GM12878 (cell line): ENCODE measurements around the gene SORBS1. TPM values are rescaled to one million over a fixed set of nuclear protein-coding genes. Genes with fewer than 3 reads are reported as not detected.

Experiments used
- ATAC-seq: fragments of 200-7000 bp; cut with Tn5 transposase; 3 replicates; pipeline ENCODE4 v1.9.1; 2020; ENCODE audit warnings: mild to moderate bottlenecking, moderate library complexity
- BruUV-seq: library from RNA; stranded (reverse); fragments of 400-500 nt; replicated peaks from 2 replicates; lab custom pipeline; 2021; lab: Mats Ljungman, UMichigan
- CTCF ChIA-PET: fragments of 300-600 bp; sonication (Branson Sonifier 250); formaldehyde crosslinking; extraction: SDS; loops from one replicate; lab custom pipeline; 2021; ENCODE audit warnings: inconsistent platforms; lab: Yijun Ruan, JAX
- POLR2A ChIA-PET: fragments of 350-600 bp; formaldehyde crosslinking; extraction: SDS; loops from one replicate; lab custom pipeline; 2021; ENCODE audit warnings: inconsistent platforms; lab: Charles Lee
- RAD21 ChIA-PET: fragments of 300-600 bp; sonication (Branson Sonifier 250); formaldehyde crosslinking; loops from one replicate; lab custom pipeline; 2023; ENCODE audit warnings: antibody characterized with exemption; ENCODE audit not compliant: unreplicated experiment; lab: Charles Lee
- SMC1A ChIA-PET: fragments of 300-600 bp; sonication (Branson Sonifier 250); formaldehyde crosslinking; loops from one replicate; lab custom pipeline; 2023; ENCODE audit not compliant: unreplicated experiment, uncharacterized antibody; lab: Charles Lee
- DNase-seq: peaks from one replicate; pipeline ENCODE4 v3.0.0-alpha.2; 2011; ENCODE audit warnings: low read depth, low spot score
- FAIRE-seq: peaks from 3 replicates; lab custom pipeline; 2011; peaks lifted over from hg19 to GRCh38; lab: Jason Lieb, UNC
- H2AFZ ChIP-seq: 2 replicates; pipeline ENCODE4 v1.6.0; 2011; ENCODE audit warnings: low read depth, low read length, control low read depth; ENCODE audit not compliant: control insufficient read depth
- H3K27ac ChIP-seq: 2 replicates; pipeline ENCODE4 v1.5.1; 2011; ENCODE audit warnings: control low read depth; ENCODE audit not compliant: control insufficient read depth, insufficient read depth
- H3K27me3 ChIP-seq, 2 experiments: replicated peaks in 1 of 2; 2 replicates each; pipeline versions ENCODE4 v1.6.0 to v1.6.1; 2011; ENCODE audit warnings: low read length in 1 of 2; ENCODE audit not compliant: control insufficient read depth in 2 of 2, insufficient read depth in 2 of 2
- H3K36me3 ChIP-seq, 2 experiments: 2 replicates each; pipeline ENCODE4 v1.5.1; 2011; ENCODE audit warnings: low read length in 1 of 2; ENCODE audit not compliant: control insufficient read depth in 2 of 2, insufficient read depth in 2 of 2
- H3K4me1 ChIP-seq: 2 replicates; pipeline ENCODE4 v1.6.1; 2011; ENCODE audit warnings: mild to moderate bottlenecking, low read length, moderate library complexity, mixed read lengths; ENCODE audit not compliant: control insufficient read depth, insufficient read depth
- H3K4me2 ChIP-seq: 2 replicates; pipeline ENCODE4 v1.6.0; 2011; ENCODE audit warnings: control low read depth; ENCODE audit not compliant: control insufficient read depth, insufficient read depth
- H3K4me3 ChIP-seq: fragments of 200-600 bp; sonication (generic); 2 replicates; pipeline ENCODE4 v1.5.1; 2016
- H3K79me2 ChIP-seq: 2 replicates; pipeline ENCODE4 v1.6.0; 2011; ENCODE audit warnings: low read length; ENCODE audit not compliant: control insufficient read depth, insufficient read depth
- H3K9ac ChIP-seq: 2 replicates; pipeline ENCODE4 v1.8.0; 2011; ENCODE audit warnings: low read length, control low read depth, mixed read lengths; ENCODE audit not compliant: control insufficient read depth, insufficient read depth
- H3K9me3 ChIP-seq: replicated peaks from 3 replicates; pipeline ENCODE4 v1.5.1; 2011; ENCODE audit warnings: mild to moderate bottlenecking, low read length; ENCODE audit not compliant: control insufficient read depth, insufficient read depth
- H4K20me1 ChIP-seq: 2 replicates; pipeline ENCODE4 v1.6.0; 2011; ENCODE audit not compliant: control insufficient read depth, insufficient read depth
- DPF2 ChIP-seq: fragments of 450-650 bp; IDR thresholded peaks from 2 replicates; pipeline ENCODE4 v1.6.1; 2017; ENCODE audit warnings: mild to moderate bottlenecking
- E2F4 ChIP-seq: IDR thresholded peaks from 2 replicates; pipeline ENCODE4 v1.6.1; 2012; ENCODE audit warnings: low read depth, low read length, improper control_type of control experiment
- ELK1 ChIP-seq: IDR thresholded peaks from 2 replicates; pipeline ENCODE4 v1.6.1; 2012; ENCODE audit warnings: low read depth, low read length, improper control_type of control experiment
- LARP7 ChIP-seq: fragments of 450-650 bp; IDR thresholded peaks from 2 replicates; pipeline ENCODE4 v1.6.1; 2017; ENCODE audit warnings: mild to moderate bottlenecking
- MXI1 ChIP-seq: fragments of 150-350 bp; IDR thresholded peaks from 2 replicates; pipeline ENCODE4 v1.6.1; 2011; ENCODE audit warnings: low read depth, mild to moderate bottlenecking, inconsistent platforms, low read length, improper control_type of control experiment
- NKRF ChIP-seq: fragments of 450-650 bp; conservative IDR thresholded peaks from 2 replicates; pipeline ENCODE4 v1.6.1; 2017; ENCODE audit warnings: mild to moderate bottlenecking, moderate library complexity
- POLR2A ChIP-seq: IDR thresholded peaks from 2 replicates; pipeline ENCODE4 v1.6.1; 2011; ENCODE audit warnings: low read depth, mild to moderate bottlenecking, low read length
- TAF1 ChIP-seq: IDR thresholded peaks from 2 replicates; pipeline ENCODE4 v1.6.1; 2011; ENCODE audit warnings: mild to moderate bottlenecking, low read depth, low read length, borderline replicate concordance
- WGBS: methylation state at CpG from one replicate; pipeline ENCODE4 v1.1.6; 2016; ENCODE audit warnings: low lambda C conversion rate; ENCODE audit not compliant: insufficient replicate concordance, insufficient coverage; ENCODE audit errors: missing lambda C conversion rate; 5-methylcytosine and 5-hydroxymethylcytosine counted together
- in situ Hi-C: fragments of 300-500 bp; cut with MboI; formaldehyde crosslinking; loops from 9 replicates; pipeline ENCODE4 v1.14.3; 2018; ENCODE audit warnings: mixed read lengths
- intact Hi-C: fragments of 100-400 bp; cut with micrococcal nuclease; formaldehyde crosslinking; loops from one replicate; pipeline ENCODE4 v1.14.2; 2022; ENCODE audit not compliant: unreplicated experiment
- polyA plus RNA-seq, 11 experiments: library from polyadenylated mRNA; depleted of rRNA in 4 of 11; unstranded in 6 of 11; stranded (reverse) in 5 of 11; fragments of >200 nt; fragmentation: Nextera tagmentation in 4 of 11; fragmentation: Illumina TruSeq in 1 of 11; extraction: Ambion mirVana in 4 of 11; extraction: Trizol in 1 of 11; gene quantifications; 1 replicate in 1 of 11; 2 replicates in 10 of 11; pipeline versions ENCODE4 v1.2.1 to v1.2.3, GENCODE V29; 2011 to 2016; ENCODE audit warnings: inconsistent platforms in 2 of 11, missing spikeins in 2 of 11, low read depth in 1 of 11
- total RNA-seq, 4 experiments: library from RNA; depleted of rRNA in 3 of 4; stranded (reverse); fragments of >200 nt in 3 of 4; fragmentation: Illumina TruSeq in 1 of 4; extraction: Trizol in 1 of 4; gene quantifications; 2 replicates each; pipeline versions ENCODE4 v1.2.1 to v1.2.3, GENCODE V29; 2013 to 2021

Gene SORBS1
- total and polyA plus RNA-seq, 10 of the 15 experiments (the other 5 are each of a cell fraction or from before 2014, with no cell fraction given) = 0.13 to 0.75 (median 0.39) TPM

GRCh38 chr10:95262763-95263518 lies 298.2 kb downstream of the SORBS1 start (continued):
- no peak for TF ChIP-seq TAF1
- no peak for TF ChIP-seq LARP7
- no peak for TF ChIP-seq E2F4
- TF ChIP-seq POLR2A = no peak
- TF ChIP-seq DPF2 = no peak

- ChIA-PET POLR2A (no interaction called here), CTCF (interaction anchor here (0.8 to 5.7 kb wide), 2 partner anchors 16 to 102 kb away, joined by 3 to 24 read pairs; no protein-coding TSS in a partner anchor), RAD21 (no interaction called here), SMC1A (no interaction called here)
- Histone ChIP-seq H3K36me3 (peaks cover 43 to 59% of the 10 kb centered on the region in 2 experiments), H2AFZ (no peak overlapping the region), H3K27me3 (no peaks in the 10 kb centered on the region), H3K9ac (no peak overlapping the region), H3K4me1 (no peaks in the 10 kb centered on the region), H4K20me1 (no peaks in the 10 kb centered on the region), H3K4me3 (no peak overlapping the region), H3K79me2 (peaks cover 11% of the 10 kb centered on the region), H3K9me3 (no peaks in the 10 kb centered on the region; the same call in 1 of the 3 replicates), H3K27ac (no peak overlapping the region), H3K4me2 (no peak overlapping the region)
- DNase-seq (no peak), FAIRE-seq (no peak), ATAC-seq (no peak)
- in situ Hi-C loops = no loop called here
- no TSS peak for BruUV-seq
- 71% methylated on average over 2 of the region's 3 CpGs for WGBS
- TF ChIP-seq NKRF (no peak), MXI1 (no peak), ELK1 (no peak)
- intact Hi-C loops = no loop called here
Observed at GRCh38 chr10:95261926-95262325, 299.2 kb downstream of the SORBS1 start.

Other genes with a start within 250 kb of the SORBS1 start
- gene ALDH18A1, start 95.3 kb upstream of the SORBS1 start, total RNA-seq (2014; rRNA removed) = 95.0 and 97.1 TPM in 2 replicates
- 80.8 and 87.6 TPM in 2 replicates for gene ALDH18A1, start 95.3 kb upstream of the SORBS1 start, total RNA-seq (2014; rRNA removed; fragmentation: Illumina TruSeq; extraction: Trizol)
- 118 and 121 TPM in 2 replicates for gene ALDH18A1, start 95.3 kb upstream of the SORBS1 start, total RNA-seq (2021)
- 115 and 118 TPM in 2 replicates for gene ALDH18A1, start 95.3 kb upstream of the SORBS1 start, polyA plus RNA-seq (2011; rRNA removed)
- gene ALDH18A1, start 95.3 kb upstream of the SORBS1 start, polyA plus RNA-seq (2014; fragmentation: Illumina TruSeq; extraction: Trizol) = 104 and 119 TPM in 2 replicates
- 10 to 100 TPM; 24.3 to 32.8 TPM for gene ALDH18A1, start 95.3 kb upstream of the SORBS1 start, polyA plus RNA-seq (2014; fragmentation: Nextera tagmentation; extraction: Ambion mirVana)
- gene ALDH18A1, start 95.3 kb upstream of the SORBS1 start, polyA plus RNA-seq (2014; rRNA removed) = 71.6 and 80.0 TPM in 2 replicates
- gene ALDH18A1, start 95.3 kb upstream of the SORBS1 start, polyA plus RNA-seq (2016; fragmentation: Nextera tagmentation; extraction: Ambion mirVana) = 100 to 1,000 TPM; 107 to 108 TPM
- 31.4 and 36.1 TPM in 2 replicates for gene TCTN3, start 132.6 kb upstream of the SORBS1 start, total RNA-seq (2014; rRNA removed)
- gene TCTN3, start 132.6 kb upstream of the SORBS1 start, total RNA-seq (2014; rRNA removed; fragmentation: Illumina TruSeq; extraction: Trizol) = 21.7 and 23.9 TPM in 2 replicates
- gene TCTN3, start 132.6 kb upstream of the SORBS1 start, total RNA-seq (2021) = 27.0 and 27.1 TPM in 2 replicates
- 36.2 and 45.0 TPM in 2 replicates for gene TCTN3, start 132.6 kb upstream of the SORBS1 start, polyA plus RNA-seq (2011; rRNA removed)
- gene TCTN3, start 132.6 kb upstream of the SORBS1 start, polyA plus RNA-seq (2014; fragmentation: Illumina TruSeq; extraction: Trizol) = 31.1 and 33.4 TPM in 2 replicates
- gene TCTN3, start 132.6 kb upstream of the SORBS1 start, polyA plus RNA-seq (2014; fragmentation: Nextera tagmentation; extraction: Ambion mirVana) = 10 to 100 TPM; 20.0 to 24.0 TPM
- gene TCTN3, start 132.6 kb upstream of the SORBS1 start, polyA plus RNA-seq (2014; rRNA removed) = 23.2 and 25.0 TPM in 2 replicates
- gene TCTN3, start 132.6 kb upstream of the SORBS1 start, polyA plus RNA-seq (2016; fragmentation: Nextera tagmentation; extraction: Ambion mirVana) = 10 to 100 TPM; 46.7 to 48.7 TPM
- gene ENTPD1, start 194.8 kb upstream of the SORBS1 start, total RNA-seq (2014; rRNA removed) = 174 and 207 TPM in 2 replicates
- gene ENTPD1, start 194.8 kb upstream of the SORBS1 start, total RNA-seq (2014; rRNA removed; fragmentation: Illumina TruSeq; extraction: Trizol) = 211 and 225 TPM in 2 replicates
- gene ENTPD1, start 194.8 kb upstream of the SORBS1 start, total RNA-seq (2021) = 191 and 192 TPM in 2 replicates
- 413 and 501 TPM in 2 replicates for gene ENTPD1, start 194.8 kb upstream of the SORBS1 start, polyA plus RNA-seq (2011; rRNA removed)
- 267 and 329 TPM in 2 replicates for gene ENTPD1, start 194.8 kb upstream of the SORBS1 start, polyA plus RNA-seq (2014; fragmentation: Illumina TruSeq; extraction: Trizol)
- gene ENTPD1, start 194.8 kb upstream of the SORBS1 start, polyA plus RNA-seq (2014; fragmentation: Nextera tagmentation; extraction: Ambion mirVana) = 100 to 1,000 TPM; 110 to 113 TPM
- 126 and 147 TPM in 2 replicates for gene ENTPD1, start 194.8 kb upstream of the SORBS1 start, polyA plus RNA-seq (2014; rRNA removed)
- gene ENTPD1, start 194.8 kb upstream of the SORBS1 start, polyA plus RNA-seq (2016; fragmentation: Nextera tagmentation; extraction: Ambion mirVana) = 100 to 1,000 TPM; 129 to 137 TPM